ENCODE results near the gene REG1B. TPM values are rescaled to one million over a fixed set of nuclear protein-coding genes. Genes with fewer than 3 reads are reported as not detected.

The REG1B gene
- not detected for polyA plus RNA-seq (ENCODE audit: insufficient read length in 3 of 3)

GRCh38 chr2:79087785-79088364 is at the start of gene REG1B:
Gene REG1B, minus strand, starts transcription at chr2:79087993. Its CDS starts 381 bp downstream, at chr2:79087612.
- DNase-seq (ENCODE audit: low read depth in 3 of 3, low spot score in 2 of 3), result no peak

- DNase-seq (ENCODE audit: low read depth in 3 of 3, low spot score in 2 of 3), result no peak
These were observed 43.9 kb upstream of the REG1B start for GRCh38 chr2:79131687-79132086.

GRCh38 chr2:79129804-79130203 is 42.0 kb upstream of the REG1B start:
- no peak for DNase-seq (ENCODE audit: low read depth in 3 of 3, low spot score in 2 of 3)

GRCh38 chr2:79129260-79129659 is 41.5 kb upstream of the REG1B start:
- DNase-seq (ENCODE audit: low read depth in 3 of 3, low spot score in 2 of 3), result no peak

GRCh38 chr2:79128406-79128805 is 40.6 kb upstream of the REG1B start:
- no peak for DNase-seq (ENCODE audit: low read depth in 3 of 3, low spot score in 2 of 3)

GRCh38 chr2:79125721-79125985 is 37.9 kb upstream of the REG1B start:
- no peak for DNase-seq (ENCODE audit: low read depth in 3 of 3, low spot score in 2 of 3)

GRCh38 chr2:79124907-79125720 is 37.3 kb upstream of the REG1B start:
- DNase-seq (ENCODE audit: low read depth in 3 of 3, low spot score in 2 of 3), result no peak

- DNase-seq (ENCODE audit: low read depth in 3 of 3, low spot score in 2 of 3), result no peak
These were observed 34.9 kb upstream of the REG1B start for GRCh38 chr2:79122676-79123075.

GRCh38 chr2:79120194-79120713 is 32.5 kb upstream of the REG1B start, which contains the start of gene REG1A:
Gene REG1A, plus strand, starts transcription at chr2:79120488. Its CDS starts 374 bp downstream, at chr2:79120862.
- DNase-seq (ENCODE audit: low read depth in 3 of 3, low spot score in 2 of 3), result no peak

GRCh38 chr2:79116997-79117928 is 29.5 kb upstream of the REG1B start:
- no peak for DNase-seq (ENCODE audit: low read depth in 3 of 3, low spot score in 2 of 3)

GRCh38 chr2:79114797-79115494 is 27.2 kb upstream of the REG1B start:
- DNase-seq (ENCODE audit: low read depth in 3 of 3, low spot score in 2 of 3), result no peak

- DNase-seq (ENCODE audit: low read depth in 3 of 3, low spot score in 2 of 3), result no peak
These were observed 24.5 kb upstream of the REG1B start for GRCh38 chr2:79112269-79112668.

GRCh38 chr2:79105259-79105658 is 17.5 kb upstream of the REG1B start:
- DNase-seq (ENCODE audit: low read depth in 3 of 3, low spot score in 2 of 3), result no peak

GRCh38 chr2:79103214-79103613 is 15.4 kb upstream of the REG1B start:
- no peak for DNase-seq (ENCODE audit: low read depth in 3 of 3, low spot score in 2 of 3)

- DNase-seq (ENCODE audit: low read depth in 3 of 3, low spot score in 2 of 3), result no peak
These were observed 13.2 kb upstream of the REG1B start for GRCh38 chr2:79101024-79101423.

GRCh38 chr2:79100285-79100684 is 12.5 kb upstream of the REG1B start:
- no peak for DNase-seq (ENCODE audit: low read depth in 3 of 3, low spot score in 2 of 3)

GRCh38 chr2:79099140-79099686 is 11.4 kb upstream of the REG1B start:
- DNase-seq (ENCODE audit: low read depth in 3 of 3, low spot score in 2 of 3), result no peak

GRCh38 chr2:79097843-79098242 is 10.1 kb upstream of the REG1B start:
- no peak for DNase-seq (ENCODE audit: low read depth in 3 of 3, low spot score in 2 of 3)

GRCh38 chr2:79090693-79091092 is 2.9 kb upstream of the REG1B start:
- no peak for DNase-seq (ENCODE audit: low read depth in 3 of 3, low spot score in 2 of 3)

- no peak for DNase-seq (ENCODE audit: low read depth in 3 of 3, low spot score in 2 of 3)
These were observed 1.5 kb downstream of the REG1B start for GRCh38 chr2:79086255-79086654.

Data from right renal cortex interstitium (tissue), 3 donors.